ENCODE results near the gene SLC5A10. TPM values are rescaled to one million over a fixed set of nuclear protein-coding genes. Genes with fewer than 3 reads are reported as not detected.

SLC5A10 gene
- total and polyA plus RNA-seq, 4 donors, result 0.05 to 0.23 (median 0.15) TPM

GRCh38 chr17:18960241-18960665 lies 8.3 kb downstream of the SLC5A10 start (continued):
- TF ChIP-seq, protein P1, sequence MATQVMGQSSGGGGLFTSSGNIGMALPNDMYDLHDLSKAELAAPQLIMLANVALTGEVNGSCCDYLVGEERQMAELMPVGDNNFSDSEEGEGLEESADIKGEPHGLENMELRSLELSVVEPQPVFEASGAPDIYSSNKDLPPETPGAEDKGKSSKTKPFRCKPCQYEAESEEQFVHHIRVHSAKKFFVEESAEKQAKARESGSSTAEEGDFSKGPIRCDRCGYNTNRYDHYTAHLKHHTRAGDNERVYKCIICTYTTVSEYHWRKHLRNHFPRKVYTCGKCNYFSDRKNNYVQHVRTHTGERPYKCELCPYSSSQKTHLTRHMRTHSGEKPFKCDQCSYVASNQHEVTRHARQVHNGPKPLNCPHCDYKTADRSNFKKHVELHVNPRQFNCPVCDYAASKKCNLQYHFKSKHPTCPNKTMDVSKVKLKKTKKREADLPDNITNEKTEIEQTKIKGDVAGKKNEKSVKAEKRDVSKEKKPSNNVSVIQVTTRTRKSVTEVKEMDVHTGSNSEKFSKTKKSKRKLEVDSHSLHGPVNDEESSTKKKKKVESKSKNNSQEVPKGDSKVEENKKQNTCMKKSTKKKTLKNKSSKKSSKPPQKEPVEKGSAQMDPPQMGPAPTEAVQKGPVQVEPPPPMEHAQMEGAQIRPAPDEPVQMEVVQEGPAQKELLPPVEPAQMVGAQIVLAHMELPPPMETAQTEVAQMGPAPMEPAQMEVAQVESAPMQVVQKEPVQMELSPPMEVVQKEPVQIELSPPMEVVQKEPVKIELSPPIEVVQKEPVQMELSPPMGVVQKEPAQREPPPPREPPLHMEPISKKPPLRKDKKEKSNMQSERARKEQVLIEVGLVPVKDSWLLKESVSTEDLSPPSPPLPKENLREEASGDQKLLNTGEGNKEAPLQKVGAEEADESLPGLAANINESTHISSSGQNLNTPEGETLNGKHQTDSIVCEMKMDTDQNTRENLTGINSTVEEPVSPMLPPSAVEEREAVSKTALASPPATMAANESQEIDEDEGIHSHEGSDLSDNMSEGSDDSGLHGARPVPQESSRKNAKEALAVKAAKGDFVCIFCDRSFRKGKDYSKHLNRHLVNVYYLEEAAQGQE (IDR thresholded peaks at IDR 0.05), result no peak
- TF ChIP-seq FOXA1 (IDR thresholded peaks at IDR 0.05) (no peak), JUND (IDR thresholded peaks at IDR 0.05) (no peak)

- no peak for TF ChIP-seq ZBTB33 (IDR thresholded peaks at IDR 0.05)
- TF ChIP-seq RAD21 (IDR thresholded peaks at IDR 0.05), result peak; percentile 98
- no peak for TF ChIP-seq FOXA1 (IDR thresholded peaks at IDR 0.05)
- TF ChIP-seq, protein P2, sequence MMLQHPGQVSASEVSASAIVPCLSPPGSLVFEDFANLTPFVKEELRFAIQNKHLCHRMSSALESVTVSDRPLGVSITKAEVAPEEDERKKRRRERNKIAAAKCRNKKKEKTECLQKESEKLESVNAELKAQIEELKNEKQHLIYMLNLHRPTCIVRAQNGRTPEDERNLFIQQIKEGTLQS (IDR thresholded peaks at IDR 0.05), result no peak
- no peak for TF ChIP-seq SP1 (IDR thresholded peaks at IDR 0.05)
- TF ChIP-seq NR2F2 (IDR thresholded peaks at IDR 0.05), result peak; percentile 27
- TF ChIP-seq RXRA (IDR thresholded peaks at IDR 0.05), result peak; percentile 46 to 82
- TF ChIP-seq YY1 (IDR thresholded peaks at IDR 0.05), result no peak
- TF ChIP-seq HNF4G (IDR thresholded peaks at IDR 0.05), result no peak
- TF ChIP-seq, protein P1 (IDR thresholded peaks at IDR 0.05), result no peak
- no peak for TF ChIP-seq TAF1 (conservative IDR thresholded peaks at IDR 0.05)
- TF ChIP-seq JUND (IDR thresholded peaks at IDR 0.05), result no peak
- no peak for TF ChIP-seq FOXA2 (IDR thresholded peaks at IDR 0.05)
- TF ChIP-seq CTCF (IDR thresholded peaks at IDR 0.05; ENCODE audit: low read depth, low read length, missing input control), result peak; percentile 91
- TF ChIP-seq HNF4A (conservative IDR thresholded peaks at IDR 0.05), result no peak
- no peak for TF ChIP-seq EGR1 (IDR thresholded peaks at IDR 0.05; ENCODE audit: low read depth in 2 of 2)
- no peak for TF ChIP-seq MAX (IDR thresholded peaks at IDR 0.05)
- no peak for TF ChIP-seq GABPA (IDR thresholded peaks at IDR 0.05 in 1 of 2, conservative IDR thresholded peaks at IDR 0.05 in 1 of 2)
- no peaks in the 10 kb centered on the region for H3K36me3 ChIP-seq (ENCODE audit: control insufficient read depth in 4 of 4, insufficient read depth in 3 of 4, low read depth in 1 of 4, low read length in 3 of 4)
- no peak overlapping the region for H3K4me3 ChIP-seq (ENCODE audit: low read depth in 1 of 3, low read length in 3 of 3)
- H3K27me3 ChIP-seq (ENCODE audit: control insufficient read depth in 4 of 4, insufficient read depth in 4 of 4, low read length in 3 of 4), result no peaks in the 10 kb centered on the region
- H3K27ac ChIP-seq (ENCODE audit: low read depth in 1 of 2, low read length in 2 of 2), result no peak overlapping the region
- H3K4me1 ChIP-seq (ENCODE audit: control insufficient read depth in 4 of 4, insufficient read depth in 4 of 4, low read length in 3 of 4), result peaks cover 0 to 13% (median 5%) of the 10 kb centered on the region in 4 donors
- H3K9ac ChIP-seq (ENCODE audit: low read depth in 1 of 2, low read length in 2 of 2), result no peak overlapping the region
- no peaks in the 10 kb centered on the region for H3K9me3 ChIP-seq (ENCODE audit: control insufficient read depth in 4 of 4, low read length in 3 of 4)
- peak; percentile 92 for DNase-seq (ENCODE audit: low spot score)
- WGBS, result 33% methylated on average over 17 of the region's 17 CpGs
Measured at GRCh38 chr17:18960803-18961511, 9.0 kb downstream of the SLC5A10 start.

Data from liver (tissue), 9 donors.